HG02840 (cell line): Measurements from ENCODE around the gene UBTD2.

Experiments used
- ATAC-seq: cut with Tn5 transposase; IDR thresholded peaks from one replicate; pipeline ENCODE4 v1.9.1; 2021; ENCODE audit warnings: mild to moderate bottlenecking, moderate library complexity, moderate number of reproducible peaks; ENCODE audit not compliant: unreplicated experiment, low FRiP score

The UBTD2 gene

GRCh38 chr5:172173564-172174153, 109.9 kb downstream of the UBTD2 start:
- no peak for ATAC-seq

GRCh38 chr5:172172912-172173563, 110.5 kb downstream of the UBTD2 start:
- ATAC-seq: no peak

- ATAC-seq: no peak
Measured at GRCh38 chr5:172171118-172171517, 112.4 kb downstream of the UBTD2 start.

- ATAC-seq: no peak
Measured at GRCh38 chr5:172170251-172170701, 113.3 kb downstream of the UBTD2 start.

- no peak for ATAC-seq
Measured at GRCh38 chr5:172169216-172169615, 114.3 kb downstream of the UBTD2 start.

- ATAC-seq: no peak
Measured at GRCh38 chr5:172168311-172168710, 115.3 kb downstream of the UBTD2 start.

- ATAC-seq: no peak
Measured at GRCh38 chr5:172167895-172168294, 115.7 kb downstream of the UBTD2 start.

GRCh38 chr5:172166030-172166826, 117.3 kb downstream of the UBTD2 start:
- no peak for ATAC-seq

- no peak for ATAC-seq
Measured at GRCh38 chr5:172165465-172165864, 118.1 kb downstream of the UBTD2 start.

- no peak for ATAC-seq
Measured at GRCh38 chr5:172164769-172165212, 118.8 kb downstream of the UBTD2 start.

GRCh38 chr5:172163346-172163745, 120.2 kb downstream of the UBTD2 start:
- no peak for ATAC-seq

- ATAC-seq: no peak
Measured at GRCh38 chr5:172162987-172163343, 120.6 kb downstream of the UBTD2 start.

- no peak for ATAC-seq
Measured at GRCh38 chr5:172162323-172162986, 121.1 kb downstream of the UBTD2 start.

GRCh38 chr5:172160506-172160905, 123.1 kb downstream of the UBTD2 start:
- ATAC-seq: no peak
